Panc1 (cell line): Measurements from ENCODE around the gene SLC24A4. TPM values are rescaled to one million over a fixed set of nuclear protein-coding genes. Genes with fewer than 3 reads are reported as not detected.

Source experiments
- ATAC-seq: fragments of 200-7000 bp; cut with Tn5 transposase; 2 replicates; pipeline ENCODE4 v1.9.1; 2020; ENCODE audit warnings: mild to moderate bottlenecking, moderate library complexity
- BruUV-seq: library from RNA; stranded (reverse); fragments of 400-500 nt; replicated peaks from 2 replicates; lab custom pipeline; 2021; lab: Mats Ljungman, UMichigan
- CTCF ChIA-PET: fragments of 300-600 bp; sonication (Branson Sonifier 250); formaldehyde crosslinking; loops from one replicate; lab custom pipeline; 2022; ENCODE audit warnings: antibody characterized with exemption; lab: Charles Lee
- POLR2A ChIA-PET: fragments of 300-600 bp; sonication (Branson Sonifier 250); formaldehyde crosslinking; loops from one replicate; lab custom pipeline; 2022; ENCODE audit warnings: antibody characterized with exemption; lab: Charles Lee
- DNase-seq: peaks from one replicate; pipeline ENCODE4 v3.0.0-alpha.2; 2010; ENCODE audit warnings: low read depth, low spot score
- H3K27ac ChIP-seq: 2 replicates; pipeline ENCODE4 v1.5.1; 2011; ENCODE audit warnings: mild to moderate bottlenecking, low read length, inconsistent platforms
- H3K27me3 ChIP-seq: fragments of 200-500 bp; sonication (Bioruptor generic); 2 replicates; pipeline ENCODE4 v1.6.0; 2014; ENCODE audit warnings: low read length, inconsistent platforms; ENCODE audit not compliant: control insufficient read depth, insufficient read depth
- H3K36me3 ChIP-seq: fragments of 200-500 bp; sonication (Bioruptor generic); 2 replicates; pipeline ENCODE4 v1.5.1; 2014; ENCODE audit warnings: inconsistent platforms, mild to moderate bottlenecking, low read length, moderate library complexity; ENCODE audit not compliant: control insufficient read depth, insufficient read depth
- H3K4me1 ChIP-seq: 2 replicates; pipeline ENCODE4 v1.5.1; 2011; ENCODE audit warnings: inconsistent platforms, mild to moderate bottlenecking, low read length, moderate library complexity; ENCODE audit not compliant: control insufficient read depth, insufficient read depth
- H3K4me3 ChIP-seq, 2 experiments: 2 replicates each; pipeline ENCODE4 v1.5.1; 2011 to 2012; ENCODE audit warnings: low read depth in 2 of 2, low read length in 2 of 2, mild to moderate bottlenecking in 2 of 2, inconsistent platforms in 1 of 2, moderate library complexity in 1 of 2
- H3K9me3 ChIP-seq: fragments of 200-500 bp; sonication (Bioruptor generic); 2 replicates; pipeline ENCODE4 v1.5.1; 2014; ENCODE audit warnings: low read depth, mild to moderate bottlenecking, inconsistent platforms, low read length, moderate library complexity; ENCODE audit not compliant: control insufficient read depth, insufficient read depth
- CTCF ChIP-seq: fragments of 450-650 bp; IDR thresholded peaks from 2 replicates; pipeline ENCODE4 v1.5.1; 2017; ENCODE audit warnings: mild to moderate bottlenecking
- POLR2AphosphoS5 ChIP-seq: IDR thresholded peaks from 2 replicates; pipeline ENCODE4 v1.6.1; 2012; ENCODE audit warnings: mild to moderate bottlenecking, low read depth, low read length, moderate library complexity
- SIN3A ChIP-seq: IDR thresholded peaks from 2 replicates; pipeline ENCODE4 v1.6.1; 2012; ENCODE audit warnings: low read depth, mild to moderate bottlenecking, low read length, moderate library complexity, borderline replicate concordance; ENCODE audit not compliant: insufficient read depth
- TCF7L2 ChIP-seq: IDR thresholded peaks from 2 replicates; pipeline ENCODE4 v1.6.1; 2011; ENCODE audit warnings: mild to moderate bottlenecking, low read depth, low read length, inconsistent platforms
- in situ Hi-C: cut with HindIII; loops from 2 replicates; pipeline ENCODE4 v1.10.0; 2016; ENCODE audit warnings: low sequenced_read_pairs, low pct_unique_long_range_greater_than_20kb
- intact Hi-C: fragments of 100-400 bp; cut with micrococcal nuclease; formaldehyde crosslinking; loops from one replicate; pipeline ENCODE4 v1.10.0; 2022; ENCODE audit not compliant: unreplicated experiment
- total RNA-seq: library from RNA; stranded (reverse); gene quantifications from one replicate; pipeline ENCODE4 v1.2.1, GENCODE V29; 2021; ENCODE audit not compliant: unreplicated experiment
- TF ChIP-seq, protein P1 (sequence below), 2 experiments: IDR thresholded peaks; 2 replicates each; pipeline ENCODE4 v1.6.1; 2011 to 2012; ENCODE audit warnings: low read depth in 2 of 2, control low read depth in 1 of 2, low read length in 1 of 2, mild to moderate bottlenecking in 1 of 2, moderate library complexity in 1 of 2; ENCODE audit not compliant: insufficient read depth in 1 of 2

Gene SLC24A4
- total RNA-seq, 1 experiment from 2014 or later = not detected

DNA sequence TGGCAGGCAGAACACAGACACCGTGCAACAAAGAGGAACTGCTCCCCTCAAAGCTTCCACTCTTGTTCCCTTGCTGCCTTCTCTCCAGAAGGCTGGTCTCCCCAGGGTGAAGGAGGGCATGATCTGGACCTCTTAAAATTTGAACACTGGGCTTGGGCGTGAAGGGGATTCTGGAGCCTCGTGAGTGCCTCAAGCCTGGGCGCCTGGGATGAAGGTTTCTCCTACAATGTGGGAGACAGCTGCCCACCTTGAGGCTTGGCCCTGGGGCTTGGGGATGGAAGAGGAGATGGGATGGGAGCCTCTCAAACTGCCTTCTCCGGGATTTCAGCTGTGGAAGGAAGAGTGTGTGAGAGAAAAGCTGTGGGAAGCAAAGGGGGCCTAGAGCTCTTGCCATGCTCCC lies 182.9 kb downstream of the SLC24A4 start:
- no peaks in the 10 kb centered on the region for H3K27me3 ChIP-seq
- in situ Hi-C loops = no loop called here
- peaks cover 5% of the 10 kb centered on the region; the same call in 1 of the 2 replicates for H3K4me1 ChIP-seq
- ChIA-PET CTCF (no interaction called here), POLR2A (no interaction called here)
- TF ChIP-seq CTCF (no peak), SIN3A (no peak), POLR2AphosphoS5 (no peak), TCF7L2 (no peak)
- TF ChIP-seq, protein P1, sequence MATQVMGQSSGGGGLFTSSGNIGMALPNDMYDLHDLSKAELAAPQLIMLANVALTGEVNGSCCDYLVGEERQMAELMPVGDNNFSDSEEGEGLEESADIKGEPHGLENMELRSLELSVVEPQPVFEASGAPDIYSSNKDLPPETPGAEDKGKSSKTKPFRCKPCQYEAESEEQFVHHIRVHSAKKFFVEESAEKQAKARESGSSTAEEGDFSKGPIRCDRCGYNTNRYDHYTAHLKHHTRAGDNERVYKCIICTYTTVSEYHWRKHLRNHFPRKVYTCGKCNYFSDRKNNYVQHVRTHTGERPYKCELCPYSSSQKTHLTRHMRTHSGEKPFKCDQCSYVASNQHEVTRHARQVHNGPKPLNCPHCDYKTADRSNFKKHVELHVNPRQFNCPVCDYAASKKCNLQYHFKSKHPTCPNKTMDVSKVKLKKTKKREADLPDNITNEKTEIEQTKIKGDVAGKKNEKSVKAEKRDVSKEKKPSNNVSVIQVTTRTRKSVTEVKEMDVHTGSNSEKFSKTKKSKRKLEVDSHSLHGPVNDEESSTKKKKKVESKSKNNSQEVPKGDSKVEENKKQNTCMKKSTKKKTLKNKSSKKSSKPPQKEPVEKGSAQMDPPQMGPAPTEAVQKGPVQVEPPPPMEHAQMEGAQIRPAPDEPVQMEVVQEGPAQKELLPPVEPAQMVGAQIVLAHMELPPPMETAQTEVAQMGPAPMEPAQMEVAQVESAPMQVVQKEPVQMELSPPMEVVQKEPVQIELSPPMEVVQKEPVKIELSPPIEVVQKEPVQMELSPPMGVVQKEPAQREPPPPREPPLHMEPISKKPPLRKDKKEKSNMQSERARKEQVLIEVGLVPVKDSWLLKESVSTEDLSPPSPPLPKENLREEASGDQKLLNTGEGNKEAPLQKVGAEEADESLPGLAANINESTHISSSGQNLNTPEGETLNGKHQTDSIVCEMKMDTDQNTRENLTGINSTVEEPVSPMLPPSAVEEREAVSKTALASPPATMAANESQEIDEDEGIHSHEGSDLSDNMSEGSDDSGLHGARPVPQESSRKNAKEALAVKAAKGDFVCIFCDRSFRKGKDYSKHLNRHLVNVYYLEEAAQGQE (IDR thresholded peaks at IDR 0.05; ENCODE audit: insufficient read depth in 1 of 2, low read depth in 2 of 2, low read length in 1 of 2) = no peak
- H3K36me3 ChIP-seq = no peaks in the 10 kb centered on the region
- no peak overlapping the region for H3K4me3 ChIP-seq
- no peaks in the 10 kb centered on the region for H3K9me3 ChIP-seq
- BruUV-seq = no TSS peak
- DNase-seq = no peak
- no peak for ATAC-seq
- intact Hi-C loops = no loop called here
- H3K27ac ChIP-seq = no peak overlapping the region

GRCh38 chr14:92506231-92506630 lies 183.3 kb downstream of the SLC24A4 start:
- Histone ChIP-seq H3K36me3 (no peaks in the 10 kb centered on the region), H3K9me3 (no peaks in the 10 kb centered on the region), H3K27me3 (no peaks in the 10 kb centered on the region), H3K4me3 (no peak overlapping the region), H3K27ac (no peak overlapping the region), H3K4me1 (peaks cover 7% of the 10 kb centered on the region)
- POLR2A ChIA-PET = no interaction called here
- ATAC-seq = no peak
- in situ Hi-C loops (no loop called here), intact Hi-C loops (no loop called here)
- DNase-seq = no peak
- BruUV-seq = no TSS peak
- CTCF ChIA-PET = no interaction called here
- no peak for TF ChIP-seq CTCF
- TF ChIP-seq POLR2AphosphoS5 = no peak
- TF ChIP-seq TCF7L2 = no peak
- TF ChIP-seq SIN3A = no peak
- TF ChIP-seq, protein P1 (IDR thresholded peaks at IDR 0.05; ENCODE audit: insufficient read depth in 1 of 2, low read depth in 2 of 2, low read length in 1 of 2) = no peak
